SU-DHL-6 (cell line): Measurements from ENCODE around the gene PRL.

Experiments used
- CTCF ChIP-seq: fragments of 200-600 bp; sonication (generic); IDR thresholded peaks from one replicate; pipeline ENCODE4 v1.5.1; 2017; ENCODE audit warnings: antibody characterized with exemption, mild to moderate bottlenecking, low read length, moderate library complexity; ENCODE audit not compliant: insufficient read depth, poor library complexity, severe bottlenecking
- EZH2phosphoT487 ChIP-seq: fragments of 200-600 bp; sonication (generic), shearing (Covaris generic); conservative IDR thresholded peaks from 2 replicates; pipeline ENCODE4 v1.6.1; 2018; ENCODE audit warnings: mild to moderate bottlenecking, antibody characterized with exemption, low read length, moderate library complexity, mixed read lengths

DNA sequence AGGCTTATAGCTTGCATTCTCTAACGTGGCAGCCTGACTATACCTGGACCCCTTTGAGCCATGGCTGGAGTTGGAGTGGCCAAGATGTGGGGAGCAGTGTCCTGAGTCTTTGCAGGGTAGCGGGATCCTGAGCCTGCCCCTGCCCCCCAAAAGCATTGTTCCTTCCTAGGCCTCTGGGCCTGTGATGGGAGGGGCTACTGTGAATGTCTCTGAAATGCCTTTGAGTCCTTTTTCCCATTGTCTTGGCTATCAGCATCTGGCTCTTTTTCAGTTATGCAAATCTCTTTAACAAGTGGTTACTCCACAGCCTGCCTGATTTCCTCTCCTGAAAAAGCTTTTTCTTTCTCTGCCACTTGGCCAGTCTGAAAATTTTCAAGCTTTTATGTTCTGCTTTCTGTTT, 17.0 kb upstream of the PRL start:
- TF ChIP-seq CTCF = no peak
- no peak for TF ChIP-seq EZH2phosphoT487
